NB4 (cell line): ENCODE data around the gene AGBL4.

Experiments
- CTCF ChIP-seq: IDR thresholded peaks from one replicate; pipeline ENCODE4 v1.5.1; 2012; ENCODE audit warnings: low read depth, low read length
- MAX ChIP-seq: IDR thresholded peaks from 2 replicates; pipeline ENCODE4 v1.6.1; 2011; ENCODE audit warnings: low read depth, low read length
- MYC ChIP-seq: IDR thresholded peaks from 2 replicates; pipeline ENCODE4 v1.6.1; 2011; ENCODE audit warnings: low read depth, low read length
- POLR2A ChIP-seq: IDR thresholded peaks from 2 replicates; pipeline ENCODE4 v1.6.1; 2011; ENCODE audit warnings: mild to moderate bottlenecking; ENCODE audit not compliant: insufficient read length; ENCODE audit errors: extremely low read depth

- TF ChIP-seq CTCF (no peak), MYC (no peak), POLR2A (no peak), MAX (no peak)
Measured at GRCh38 chr1:49622877-49623276, 400.9 kb downstream of the AGBL4 start.
